Activated naive CD4-positive, alpha-beta T cell treated with anti-CD3 and anti-CD28 coated beads, Interleukin-2, amount 50 U/mL, for 16 hours (primary cell): ENCODE data around the gene SLC27A3.
"Not testable (repeated sequence)": the region's sequence is repeated elsewhere in the genome, so short reads cannot be mapped to it uniquely, and the experiment has no call there.

Experiments
- DNase-seq: peaks from one replicate; pipeline ENCODE4 v3.0.0-alpha.2; 2020

SLC27A3 gene

DNA sequence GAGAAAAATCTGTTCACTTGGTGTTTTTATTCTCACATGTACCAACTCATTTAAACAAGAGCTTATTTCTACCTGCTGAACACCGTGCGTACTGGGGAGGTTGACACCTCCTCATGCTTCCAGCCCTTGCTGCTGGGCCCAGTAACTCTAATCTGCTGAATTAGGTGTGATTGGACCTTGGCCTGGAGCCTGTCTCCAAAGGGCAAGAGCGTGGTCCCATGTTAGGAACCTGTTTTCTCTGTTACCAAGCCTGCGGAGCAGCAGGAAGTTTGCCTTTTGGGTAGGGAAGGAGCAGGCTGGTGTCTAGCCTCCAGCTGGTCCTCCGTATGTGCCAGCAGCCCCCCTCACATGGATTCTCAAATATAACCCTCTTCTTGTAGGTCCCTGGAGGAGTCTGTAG is 10.9 kb upstream of the SLC27A3 start:
- no peak for DNase-seq

DNA sequence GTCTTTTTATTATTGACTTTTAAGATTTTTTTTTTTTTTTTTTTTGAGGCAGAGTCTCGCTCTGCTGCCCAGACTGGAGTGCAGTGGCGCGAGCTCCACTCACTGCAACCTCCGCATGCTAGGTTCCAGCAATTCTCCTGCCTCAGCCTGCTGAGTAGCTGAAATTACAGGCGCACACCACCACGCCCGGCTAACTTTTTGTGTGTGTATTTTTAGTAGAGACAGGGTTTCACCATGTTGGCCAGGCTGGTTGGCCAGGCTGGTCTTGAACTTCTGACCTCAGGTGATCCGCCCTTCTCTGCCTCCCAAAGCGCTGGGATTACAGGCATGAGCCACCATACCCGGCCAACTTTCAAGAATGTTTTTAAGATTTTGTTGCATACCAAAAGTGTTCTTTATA is 8.5 kb upstream of the SLC27A3 start:
- DNase-seq, result not testable (repeated sequence)

DNA sequence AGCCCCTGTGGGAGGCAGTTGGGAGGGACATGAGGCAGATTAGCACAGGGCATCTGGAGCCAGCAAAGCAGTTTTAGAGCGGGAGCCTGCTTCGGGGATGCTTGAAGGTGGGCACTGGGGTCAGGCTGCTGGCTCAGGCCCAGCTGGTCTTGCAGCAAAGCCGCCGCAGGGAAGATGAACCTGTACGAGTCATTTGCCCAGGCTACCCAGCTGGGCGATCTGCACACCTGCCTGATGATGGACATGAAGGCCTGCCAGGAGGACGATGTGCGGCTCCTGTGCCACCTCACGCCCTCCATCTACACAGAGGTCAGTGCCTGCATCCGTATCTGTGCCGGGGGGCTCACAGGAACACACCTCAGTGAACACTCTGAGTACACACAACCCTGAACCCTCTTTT is 7.7 kb upstream of the SLC27A3 start:
- no peak for DNase-seq

DNA sequence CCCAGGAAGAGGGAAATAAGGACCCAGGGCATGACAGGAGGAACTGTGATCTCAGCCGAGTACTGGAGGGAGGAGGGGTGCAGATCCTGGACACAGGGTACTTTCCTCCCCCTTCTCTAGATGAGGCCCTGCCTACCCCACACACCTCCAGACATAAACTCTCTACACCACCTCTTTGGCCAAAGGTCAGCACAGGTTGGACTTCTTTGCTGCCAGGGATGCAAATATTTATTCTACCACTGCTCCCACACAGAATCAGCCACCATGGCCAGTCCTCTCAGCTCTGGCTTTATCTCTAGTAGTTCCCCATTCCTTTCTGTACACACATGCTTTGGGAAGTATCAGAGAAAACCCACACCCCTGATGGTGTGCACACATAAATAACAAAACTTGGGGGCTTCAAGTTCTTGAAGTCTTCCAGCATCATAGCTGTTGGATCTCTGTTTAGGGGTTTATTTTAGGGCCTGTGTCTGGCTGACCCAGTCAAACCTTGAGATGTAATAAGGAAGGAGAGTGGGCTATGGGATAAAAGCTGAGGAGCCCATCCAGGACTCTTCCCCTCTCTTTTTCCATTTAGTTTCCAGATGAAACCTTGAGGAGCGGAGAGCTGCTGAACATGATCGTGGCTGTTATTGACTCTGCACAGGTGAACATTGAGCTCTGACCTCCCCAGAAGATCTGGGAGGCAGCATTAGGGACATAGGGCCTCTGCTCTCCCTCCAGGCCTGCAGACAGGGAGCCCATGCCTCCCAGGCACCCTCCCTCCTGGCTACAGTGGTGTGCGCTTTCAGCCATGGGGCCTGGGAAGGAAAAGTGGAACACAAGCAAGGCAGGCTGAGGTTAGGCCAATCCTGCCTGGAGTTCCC is 6.7 kb upstream of the SLC27A3 start:
- no peak for DNase-seq

DNA sequence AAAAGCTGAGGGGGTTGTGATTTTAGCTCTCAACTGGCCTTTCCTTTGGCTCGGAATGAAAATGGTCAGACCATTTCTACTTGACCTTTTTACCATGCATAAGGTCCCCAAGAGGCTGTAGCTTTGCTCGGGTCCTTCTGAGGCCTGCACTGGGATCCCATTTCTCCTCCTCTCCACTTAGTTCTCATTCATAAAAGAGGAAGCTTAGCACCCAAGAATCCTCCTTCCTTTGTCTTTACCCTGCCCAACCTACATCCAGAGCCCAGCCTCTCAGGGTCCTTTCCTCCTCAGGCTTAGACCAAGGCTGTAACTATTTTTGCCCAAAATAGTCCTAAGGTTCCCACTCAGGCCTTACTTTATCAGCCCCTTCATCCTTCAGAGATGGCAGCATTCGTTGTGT is 6.0 kb upstream of the SLC27A3 start:
- DNase-seq, result no peak

DNA sequence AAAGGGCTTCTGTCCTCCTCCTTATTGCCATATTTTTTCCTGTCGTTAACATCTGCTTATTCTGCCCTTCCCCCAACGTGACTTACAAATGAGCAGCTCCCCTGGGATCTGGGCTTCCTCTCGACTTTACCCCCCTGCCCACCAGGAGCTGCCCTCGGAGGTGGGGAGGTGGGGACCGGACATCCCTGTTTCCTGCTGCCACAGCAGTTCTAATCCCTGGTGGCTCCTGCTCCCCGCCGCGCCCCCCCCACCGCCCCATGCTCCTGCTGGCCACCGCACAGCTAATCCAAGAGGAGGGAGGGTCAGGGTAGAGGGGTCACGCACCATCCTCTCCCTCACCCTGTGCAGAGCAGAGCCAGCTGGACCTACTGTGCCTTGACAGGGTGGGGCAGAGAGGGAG is 4.4 kb upstream of the SLC27A3 start:
- no peak for DNase-seq

DNA sequence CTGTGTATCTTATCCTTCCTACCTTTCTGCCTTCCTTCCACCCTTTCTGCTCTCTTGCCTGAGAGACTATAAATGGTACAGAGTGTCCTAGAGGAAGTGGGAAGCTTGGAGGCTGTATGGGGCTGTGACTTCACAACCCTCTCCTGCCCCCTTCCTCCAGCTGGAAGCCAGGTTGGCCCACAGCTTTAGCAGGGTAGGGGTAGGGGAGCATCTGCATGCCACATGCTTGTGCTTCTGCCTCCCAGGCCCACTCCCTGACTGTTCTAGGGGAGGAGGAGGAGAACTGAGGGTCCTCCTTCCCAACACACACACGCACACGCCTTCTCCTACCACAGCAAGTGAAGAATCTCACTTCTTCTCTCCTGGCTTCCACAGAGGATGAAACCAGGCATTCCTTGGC is 3.9 kb upstream of the SLC27A3 start:
- DNase-seq, result no peak

DNA sequence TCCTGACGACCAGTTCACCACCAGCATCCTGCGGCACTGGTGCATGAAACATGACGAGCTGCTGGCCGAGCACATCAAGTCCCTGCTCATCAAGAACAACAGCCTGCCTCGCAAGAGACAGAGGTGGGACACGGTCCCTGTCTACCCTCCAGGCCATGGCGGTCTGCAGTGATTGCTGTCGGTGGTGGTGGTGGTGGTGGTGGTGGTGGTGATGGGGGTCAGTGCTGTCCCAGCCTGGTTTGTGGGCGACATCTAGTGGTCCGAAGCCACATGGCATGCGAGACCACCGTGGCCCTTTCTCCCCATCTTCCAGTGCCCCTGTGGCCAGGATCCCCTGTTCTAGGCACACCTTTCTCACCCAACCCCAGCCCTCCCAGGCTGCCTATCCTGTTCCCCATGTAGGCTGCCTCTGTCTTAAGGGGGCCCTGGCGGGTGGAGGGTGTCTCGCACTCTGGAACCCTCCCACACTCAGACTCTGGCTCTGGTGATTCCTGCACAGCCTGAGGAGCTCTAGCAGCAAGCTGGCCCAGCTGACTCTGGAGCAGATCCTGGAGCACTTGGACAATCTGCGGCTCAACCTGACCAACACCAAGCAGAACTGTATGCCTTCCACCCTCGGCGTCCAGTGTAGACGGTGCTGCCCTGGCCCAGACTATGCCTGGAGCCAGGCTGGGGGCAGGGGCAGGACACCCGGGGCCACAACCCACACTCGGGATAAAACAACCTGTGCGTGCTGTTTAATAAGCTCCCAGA is 3.2 kb upstream of the SLC27A3 start:
- no peak for DNase-seq

DNA sequence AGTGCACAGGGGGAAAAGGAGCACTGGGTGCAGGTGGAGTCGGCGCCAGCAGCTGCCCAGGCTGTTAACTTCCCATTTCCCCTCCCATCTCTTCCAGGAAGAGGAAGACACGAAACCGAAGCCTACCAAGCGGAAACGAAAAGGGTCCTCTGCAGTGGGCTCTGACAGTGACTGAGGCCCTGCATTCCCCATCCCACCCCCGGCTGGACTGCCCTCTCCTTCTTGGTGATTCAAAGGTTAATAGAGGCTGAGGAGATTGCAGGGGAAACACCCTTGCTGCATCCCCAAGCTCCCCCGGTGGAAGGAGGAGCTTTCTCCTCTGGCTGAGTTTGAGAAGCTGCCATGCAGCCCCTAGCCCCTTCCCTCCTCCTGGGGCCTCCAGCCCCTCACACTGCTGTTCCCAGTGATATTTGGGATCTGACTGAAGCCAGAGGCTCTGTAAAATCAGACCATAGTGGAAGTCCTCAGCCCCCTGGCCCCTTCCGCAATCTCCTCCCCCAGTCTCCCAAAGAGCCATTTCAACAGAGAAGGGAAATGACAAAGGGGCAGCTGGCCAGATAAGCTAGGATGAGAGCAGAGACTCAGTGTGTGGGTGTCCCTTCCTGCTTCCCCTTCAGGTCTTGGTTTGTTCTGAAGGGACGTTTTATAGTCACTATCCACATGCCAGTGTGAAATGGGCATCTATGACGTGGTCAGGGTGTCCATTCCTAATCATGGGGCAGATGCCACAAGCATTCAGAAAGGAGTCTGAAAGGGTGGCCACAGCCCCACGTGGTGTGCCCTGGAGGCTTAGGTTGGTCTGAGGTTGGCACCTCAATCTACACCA is 1.9 kb upstream of the SLC27A3 start:
- DNase-seq, result no peak

DNA sequence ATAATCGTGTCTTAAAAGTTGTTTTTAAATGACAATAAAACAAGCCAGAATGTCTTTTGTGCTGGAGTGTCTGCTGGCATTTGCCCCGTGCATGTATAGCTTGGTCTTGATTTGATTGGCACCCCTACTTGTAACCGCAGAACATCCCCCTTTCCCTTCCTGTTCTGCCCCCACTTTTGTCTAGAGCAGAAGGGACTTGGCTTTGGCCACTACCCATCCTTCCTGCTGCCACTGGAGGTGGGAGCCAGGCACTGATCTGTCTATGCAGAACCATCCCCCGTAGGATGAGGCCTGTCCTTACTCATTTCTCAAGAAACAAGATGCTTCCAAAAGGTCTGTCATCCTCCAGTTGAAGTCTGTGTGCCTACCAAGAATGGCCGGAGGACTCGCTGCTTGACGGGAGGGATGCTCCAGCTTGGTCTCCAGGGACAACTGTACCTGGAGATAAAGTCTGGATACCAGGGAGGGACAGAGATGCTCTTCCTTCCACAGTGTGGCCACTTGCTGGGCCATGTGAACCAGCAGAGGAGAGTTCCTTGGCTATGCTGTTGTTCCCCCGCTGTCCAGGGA is 1.1 kb upstream of the SLC27A3 start:
- DNase-seq, result no peak

DNA sequence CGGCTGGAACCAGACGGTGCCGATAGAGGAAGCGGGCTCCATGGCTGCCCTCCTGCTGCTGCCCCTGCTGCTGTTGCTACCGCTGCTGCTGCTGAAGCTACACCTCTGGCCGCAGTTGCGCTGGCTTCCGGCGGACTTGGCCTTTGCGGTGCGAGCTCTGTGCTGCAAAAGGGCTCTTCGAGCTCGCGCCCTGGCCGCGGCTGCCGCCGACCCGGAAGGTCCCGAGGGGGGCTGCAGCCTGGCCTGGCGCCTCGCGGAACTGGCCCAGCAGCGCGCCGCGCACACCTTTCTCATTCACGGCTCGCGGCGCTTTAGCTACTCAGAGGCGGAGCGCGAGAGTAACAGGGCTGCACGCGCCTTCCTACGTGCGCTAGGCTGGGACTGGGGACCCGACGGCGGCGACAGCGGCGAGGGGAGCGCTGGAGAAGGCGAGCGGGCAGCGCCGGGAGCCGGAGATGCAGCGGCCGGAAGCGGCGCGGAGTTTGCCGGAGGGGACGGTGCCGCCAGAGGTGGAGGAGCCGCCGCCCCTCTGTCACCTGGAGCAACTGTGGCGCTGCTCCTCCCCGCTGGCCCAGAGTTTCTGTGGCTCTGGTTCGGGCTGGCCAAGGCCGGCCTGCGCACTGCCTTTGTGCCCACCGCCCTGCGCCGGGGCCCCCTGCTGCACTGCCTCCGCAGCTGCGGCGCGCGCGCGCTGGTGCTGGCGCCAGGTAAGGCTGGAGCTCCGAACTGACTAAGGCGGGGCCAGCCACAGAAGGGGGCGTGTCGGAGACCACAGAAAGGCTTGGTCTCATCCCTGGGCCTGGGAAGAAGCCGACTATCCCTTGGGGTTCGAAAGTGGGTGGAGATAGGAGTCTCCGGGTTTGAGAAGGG is 486 bp downstream of the SLC27A3 start:
- peak; percentile 70 for DNase-seq

DNA sequence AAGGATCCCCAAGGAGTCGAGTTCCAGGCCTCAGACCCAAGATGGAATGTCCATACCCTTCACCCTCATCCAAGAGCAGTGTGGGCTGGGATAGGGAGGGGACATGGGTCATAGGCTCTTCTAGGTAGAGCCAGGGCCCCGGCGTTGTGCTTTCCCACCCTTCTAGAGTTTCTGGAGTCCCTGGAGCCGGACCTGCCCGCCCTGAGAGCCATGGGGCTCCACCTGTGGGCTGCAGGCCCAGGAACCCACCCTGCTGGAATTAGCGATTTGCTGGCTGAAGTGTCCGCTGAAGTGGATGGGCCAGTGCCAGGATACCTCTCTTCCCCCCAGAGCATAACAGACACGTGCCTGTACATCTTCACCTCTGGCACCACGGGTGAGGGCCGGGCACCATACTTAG is 1.1 kb downstream of the SLC27A3 start:
- no peak for DNase-seq

DNA sequence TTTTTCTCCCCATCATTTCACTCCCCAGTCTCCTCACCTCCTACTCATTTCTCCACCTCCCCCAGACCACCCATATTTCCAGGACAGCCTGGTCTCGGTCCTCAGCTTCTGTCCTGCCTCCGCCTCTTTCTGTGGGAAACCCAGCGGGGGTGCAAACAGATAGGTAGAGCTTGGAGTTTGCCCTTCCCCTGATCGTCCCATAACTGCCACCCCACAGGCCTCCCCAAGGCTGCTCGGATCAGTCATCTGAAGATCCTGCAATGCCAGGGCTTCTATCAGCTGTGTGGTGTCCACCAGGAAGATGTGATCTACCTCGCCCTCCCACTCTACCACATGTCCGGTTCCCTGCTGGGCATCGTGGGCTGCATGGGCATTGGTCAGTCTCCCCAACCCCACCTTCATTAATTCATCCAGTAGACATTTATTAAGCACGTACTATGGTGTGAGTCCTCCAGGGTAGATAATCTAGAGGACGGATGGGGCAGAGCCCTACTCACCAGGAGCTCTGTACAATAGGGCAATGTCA is 1.7 kb downstream of the SLC27A3 start:
- DNase-seq, result no peak

DNA sequence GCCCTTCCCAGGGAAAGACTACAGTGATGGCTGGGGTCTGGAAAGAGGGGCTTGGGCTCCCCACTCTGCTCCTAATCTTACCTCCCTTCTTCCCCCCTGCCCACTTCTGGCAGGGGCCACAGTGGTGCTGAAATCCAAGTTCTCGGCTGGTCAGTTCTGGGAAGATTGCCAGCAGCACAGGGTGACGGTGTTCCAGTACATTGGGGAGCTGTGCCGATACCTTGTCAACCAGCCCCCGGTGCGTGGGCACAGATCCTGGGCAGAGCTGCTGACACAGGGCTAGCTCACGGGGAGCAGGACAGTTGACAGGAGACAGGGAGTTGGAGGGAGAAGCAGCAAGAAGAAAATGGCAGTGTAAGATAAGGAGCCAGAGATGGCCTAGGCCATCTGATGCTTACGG is 2.4 kb downstream of the SLC27A3 start:
- no peak for DNase-seq

DNA sequence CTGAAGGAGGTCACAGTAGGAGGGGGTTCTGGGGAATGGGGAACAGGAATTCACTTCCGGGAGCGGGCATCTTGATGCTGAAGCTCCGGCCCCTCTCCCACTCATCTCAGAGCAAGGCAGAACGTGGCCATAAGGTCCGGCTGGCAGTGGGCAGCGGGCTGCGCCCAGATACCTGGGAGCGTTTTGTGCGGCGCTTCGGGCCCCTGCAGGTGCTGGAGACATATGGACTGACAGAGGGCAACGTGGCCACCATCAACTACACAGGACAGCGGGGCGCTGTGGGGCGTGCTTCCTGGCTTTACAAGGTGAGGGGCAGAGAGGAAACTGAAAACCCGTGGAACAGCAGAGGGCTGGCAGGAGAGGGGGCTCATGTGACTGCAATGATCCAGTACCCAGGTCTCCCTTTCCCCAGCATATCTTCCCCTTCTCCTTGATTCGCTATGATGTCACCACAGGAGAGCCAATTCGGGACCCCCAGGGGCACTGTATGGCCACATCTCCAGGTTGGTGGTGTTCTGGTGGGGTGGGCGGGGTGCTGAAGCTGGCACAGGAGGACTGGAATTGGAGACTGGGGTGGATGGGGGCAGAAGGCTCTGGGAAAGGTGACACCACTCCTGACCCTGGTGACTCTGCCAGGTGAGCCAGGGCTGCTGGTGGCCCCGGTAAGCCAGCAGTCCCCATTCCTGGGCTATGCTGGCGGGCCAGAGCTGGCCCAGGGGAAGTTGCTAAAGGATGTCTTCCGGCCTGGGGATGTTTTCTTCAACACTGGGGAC is 3.0 kb downstream of the SLC27A3 start:
- no peak for DNase-seq

DNA sequence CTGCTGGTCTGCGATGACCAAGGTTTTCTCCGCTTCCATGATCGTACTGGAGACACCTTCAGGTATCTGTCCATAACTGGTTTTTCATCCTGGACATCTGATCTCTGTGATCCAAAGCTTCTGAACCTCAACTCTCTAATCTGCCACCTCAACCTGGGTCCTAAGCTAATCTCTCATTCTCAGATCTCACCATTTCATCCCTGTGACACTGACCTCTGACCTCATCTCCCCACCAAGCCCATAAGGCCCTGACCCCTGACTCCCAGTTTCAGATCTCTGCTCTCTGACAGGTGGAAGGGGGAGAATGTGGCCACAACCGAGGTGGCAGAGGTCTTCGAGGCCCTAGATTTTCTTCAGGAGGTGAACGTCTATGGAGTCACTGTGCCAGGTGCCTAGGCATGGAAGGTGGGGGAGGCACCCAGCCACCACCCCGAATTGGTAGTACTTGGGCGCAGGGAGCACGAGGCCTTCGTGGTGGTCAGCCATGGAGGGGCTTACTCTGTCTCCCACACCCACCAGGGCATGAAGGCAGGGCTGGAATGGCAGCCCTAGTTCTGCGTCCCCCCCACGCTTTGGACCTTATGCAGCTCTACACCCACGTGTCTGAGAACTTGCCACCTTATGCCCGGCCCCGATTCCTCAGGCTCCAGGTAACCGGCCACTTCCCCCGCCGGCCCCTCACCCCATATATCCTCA is 3.8 kb downstream of the SLC27A3 start:
- DNase-seq, result no peak

DNA sequence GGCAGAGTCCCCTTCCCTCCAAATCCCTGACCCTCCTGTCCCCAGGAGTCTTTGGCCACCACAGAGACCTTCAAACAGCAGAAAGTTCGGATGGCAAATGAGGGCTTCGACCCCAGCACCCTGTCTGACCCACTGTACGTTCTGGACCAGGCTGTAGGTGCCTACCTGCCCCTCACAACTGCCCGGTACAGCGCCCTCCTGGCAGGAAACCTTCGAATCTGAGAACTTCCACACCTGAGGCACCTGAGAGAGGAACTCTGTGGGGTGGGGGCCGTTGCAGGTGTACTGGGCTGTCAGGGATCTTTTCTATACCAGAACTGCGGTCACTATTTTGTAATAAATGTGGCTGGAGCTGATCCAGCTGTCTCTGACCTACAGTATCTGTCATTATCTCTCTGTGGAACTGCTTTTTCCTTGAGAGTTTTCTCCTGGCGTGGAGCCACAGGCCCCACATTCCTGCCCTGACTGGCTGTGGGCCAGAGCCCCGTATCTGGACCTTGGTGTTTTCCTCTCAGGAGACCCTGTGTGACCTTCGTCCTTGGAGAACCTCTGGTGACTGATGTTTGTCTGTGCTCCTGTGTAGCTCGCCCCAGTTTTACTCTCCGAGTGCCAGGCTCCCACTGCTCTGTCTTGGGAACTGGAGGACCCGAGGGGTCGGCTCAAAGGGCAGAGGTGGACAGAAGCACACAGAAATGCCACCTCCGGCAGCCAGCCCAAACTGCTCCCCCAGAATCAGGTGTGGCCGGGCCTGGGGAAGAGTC is 4.8 kb downstream of the SLC27A3 start:
- no peak for DNase-seq

DNA sequence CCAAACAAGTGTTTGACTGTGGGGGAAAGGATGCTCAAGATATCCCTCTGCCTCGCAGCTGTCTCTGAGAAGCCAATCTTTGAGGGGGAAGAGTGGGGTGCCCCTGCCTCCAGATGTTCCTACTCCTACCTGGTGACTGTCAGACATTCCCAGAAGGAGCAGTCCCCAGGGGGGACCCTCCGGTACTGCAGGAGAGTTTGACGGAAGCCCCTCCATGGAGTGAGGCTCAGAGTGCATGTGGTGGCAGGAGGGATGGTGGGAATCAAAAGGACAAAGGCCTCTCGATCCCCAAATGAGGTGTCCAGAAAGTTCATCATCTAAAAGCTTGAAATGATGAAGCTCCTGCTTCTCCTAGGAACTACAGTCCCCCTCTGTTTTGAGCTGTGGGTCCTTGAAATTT is 5.3 kb downstream of the SLC27A3 start:
- no peak for DNase-seq

DNA sequence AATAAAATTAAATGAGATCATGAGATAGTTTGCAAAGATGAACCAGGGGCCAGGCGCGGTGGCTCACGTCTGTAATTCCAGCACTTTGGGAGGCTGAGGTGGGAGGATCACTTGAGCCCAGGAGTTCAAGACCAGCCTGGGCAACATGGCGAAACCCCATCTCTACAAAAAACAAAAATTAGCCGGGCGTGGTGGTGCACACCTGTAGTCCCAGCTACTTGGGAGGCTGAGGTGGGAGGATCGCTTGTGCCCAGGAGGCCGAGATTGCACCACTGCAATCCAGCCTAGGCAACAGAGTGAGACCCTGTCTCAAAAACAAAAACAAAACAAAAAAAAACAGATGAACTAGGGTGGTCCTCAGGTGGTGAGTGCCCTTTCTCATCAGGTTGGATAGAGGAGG is 7.4 kb downstream of the SLC27A3 start:
- not testable (repeated sequence) for DNase-seq
